Gastrocnemius medialis (tissue), 4 donors: ENCODE results near the gene LIFR.

Source experiments
- POLR2A ChIP-seq, 2 donors: fragments of 450-650 bp; IDR thresholded peaks; one replicate each; pipeline ENCODE4 v1.6.1; 2017; ENCODE audit warnings: antibody characterized with exemption in 2 of 2, mild to moderate bottlenecking in 2 of 2, moderate library complexity in 2 of 2
- TF ChIP-seq, protein P1 (sequence below), 5 experiments: fragments of 450-650 bp in 3 of 5; fragments of 200-600 bp in 2 of 5; sonication (generic) in 2 of 5; IDR thresholded peaks in 4 of 5; conservative IDR thresholded peaks in 1 of 5; 1 replicate in 4 of 5; 2 replicates in 1 of 5; pipeline ENCODE4 v1.5.1; 2016 to 2019; ENCODE audit warnings: antibody characterized with exemption in 5 of 5, mild to moderate bottlenecking in 3 of 5, moderate library complexity in 3 of 5

DNA sequence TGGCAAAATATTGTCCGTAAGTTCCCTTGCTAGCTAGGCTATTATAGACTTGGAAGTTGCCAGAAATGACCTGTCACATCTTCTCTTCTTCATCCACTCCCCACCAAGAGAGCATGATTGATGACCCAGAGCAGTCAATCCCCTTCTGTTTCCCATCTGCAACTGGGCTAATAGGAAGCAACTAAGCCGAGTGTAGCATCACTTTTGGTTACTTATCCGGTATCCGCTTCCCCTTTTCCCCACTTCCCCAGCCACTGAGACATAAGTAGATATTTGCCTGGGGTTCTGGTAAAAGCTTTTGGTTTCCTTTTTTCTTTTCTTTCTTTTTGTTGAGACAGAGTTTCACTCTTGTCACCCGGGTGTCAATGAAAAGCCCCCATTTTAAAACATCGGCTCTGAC is 29.4 kb upstream of the LIFR start:
- TF ChIP-seq POLR2A (IDR thresholded peaks at IDR 0.05) = no peak
- TF ChIP-seq, protein P1, sequence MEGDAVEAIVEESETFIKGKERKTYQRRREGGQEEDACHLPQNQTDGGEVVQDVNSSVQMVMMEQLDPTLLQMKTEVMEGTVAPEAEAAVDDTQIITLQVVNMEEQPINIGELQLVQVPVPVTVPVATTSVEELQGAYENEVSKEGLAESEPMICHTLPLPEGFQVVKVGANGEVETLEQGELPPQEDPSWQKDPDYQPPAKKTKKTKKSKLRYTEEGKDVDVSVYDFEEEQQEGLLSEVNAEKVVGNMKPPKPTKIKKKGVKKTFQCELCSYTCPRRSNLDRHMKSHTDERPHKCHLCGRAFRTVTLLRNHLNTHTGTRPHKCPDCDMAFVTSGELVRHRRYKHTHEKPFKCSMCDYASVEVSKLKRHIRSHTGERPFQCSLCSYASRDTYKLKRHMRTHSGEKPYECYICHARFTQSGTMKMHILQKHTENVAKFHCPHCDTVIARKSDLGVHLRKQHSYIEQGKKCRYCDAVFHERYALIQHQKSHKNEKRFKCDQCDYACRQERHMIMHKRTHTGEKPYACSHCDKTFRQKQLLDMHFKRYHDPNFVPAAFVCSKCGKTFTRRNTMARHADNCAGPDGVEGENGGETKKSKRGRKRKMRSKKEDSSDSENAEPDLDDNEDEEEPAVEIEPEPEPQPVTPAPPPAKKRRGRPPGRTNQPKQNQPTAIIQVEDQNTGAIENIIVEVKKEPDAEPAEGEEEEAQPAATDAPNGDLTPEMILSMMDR (IDR thresholded peaks at IDR 0.05 in 4 of 5, conservative IDR thresholded peaks at IDR 0.05 in 1 of 5) = no peak
